Measurements from ENCODE around the gene TEX22. TPM values are rescaled to one million over a fixed set of nuclear protein-coding genes. Genes with fewer than 3 reads are reported as not detected.

Gene TEX22
- total RNA-seq, 1 experiment from 2014 or later = 0.87 TPM

GRCh38 chr14:105415481-105416428, 17.4 kb downstream of the TEX22 start (continued):
- TF ChIP-seq STAT6 (CRISPR knock-in tag; conservative IDR thresholded peaks at IDR 0.05; ENCODE audit: low read depth) = no peak

GRCh38 chr14:105416671-105417070, 18.3 kb downstream of the TEX22 start:
- H3K4me1 Mint-ChIP-seq = peaks cover 13% of the 10 kb centered on the region
- POLR2A ChIA-PET = no interaction called here
- ATAC-seq (no peak), DNase-seq (ENCODE audit: low spot score) (no peak)
- H3K36me3 Mint-ChIP-seq = peaks cover 6% of the 10 kb centered on the region
- CTCF ChIA-PET = interaction anchor here (0.7 to 1.1 kb wide), 2 partner anchors 39 kb away, joined by 3 read pairs; no protein-coding TSS in a partner anchor
- H3K27ac Mint-ChIP-seq = no peak overlapping the region
- no peak for TF ChIP-seq STAT6 (CRISPR knock-in tag; conservative IDR thresholded peaks at IDR 0.05; ENCODE audit: low read depth)
- H3K27me3 Mint-ChIP-seq (ENCODE audit: low read depth) = peaks cover 53% of the 10 kb centered on the region
- H3K4me3 Mint-ChIP-seq = no peak overlapping the region
- H3K9me3 Mint-ChIP-seq = no peaks in the 10 kb centered on the region

- Mint-ChIP-seq H3K4me1 (peaks cover 21% of the 10 kb centered on the region), H3K9me3 (no peaks in the 10 kb centered on the region), H3K4me3 (peak overlapping the region; percentile 27; the same call in 1 of the 2 replicates), H3K27ac (no peak overlapping the region), H3K27me3 (ENCODE audit: low read depth) (peaks cover 42% of the 10 kb centered on the region), H3K36me3 (peaks cover 6% of the 10 kb centered on the region)
- no peak for ATAC-seq
- ChIA-PET CTCF (interaction anchor here (0.7 kb wide), 1 partner anchor 63 kb away, joined by 3 read pairs; no protein-coding TSS in a partner anchor), POLR2A (no interaction called here)
- DNase-seq (ENCODE audit: low spot score) = no peak
- TF ChIP-seq ETV6 (CRISPR knock-in tag; IDR thresholded peaks at IDR 0.05) = no peak
- TF ChIP-seq KAT7 (CRISPR knock-in tag; IDR thresholded peaks at IDR 0.05; ENCODE audit: borderline replicate concordance) = no peak
- no peak for TF ChIP-seq ZNF671 (CRISPR knock-in tag; IDR thresholded peaks at IDR 0.05)
- no peak for TF ChIP-seq JAZF1 (CRISPR knock-in tag; IDR thresholded peaks at IDR 0.05)
- TF ChIP-seq ZNF512 (CRISPR knock-in tag; IDR thresholded peaks at IDR 0.05; ENCODE audit: borderline replicate concordance) = no peak
- TF ChIP-seq PRDM15 (CRISPR knock-in tag; IDR thresholded peaks at IDR 0.05) = no peak
- TF ChIP-seq MLX (CRISPR knock-in tag; IDR thresholded peaks at IDR 0.05) = no peak
- TF ChIP-seq PREB (CRISPR knock-in tag; IDR thresholded peaks at IDR 0.05; ENCODE audit: borderline replicate concordance) = no peak
- TF ChIP-seq ELF4 (CRISPR knock-in tag; IDR thresholded peaks at IDR 0.05; ENCODE audit: low read depth) = no peak
- no peak for TF ChIP-seq SMAD4 (CRISPR knock-in tag; IDR thresholded peaks at IDR 0.05)
- no peak for TF ChIP-seq CBFB (CRISPR knock-in tag; IDR thresholded peaks at IDR 0.05; ENCODE audit: low read depth)
- no peak for TF ChIP-seq IRF2 (CRISPR knock-in tag; IDR thresholded peaks at IDR 0.05; ENCODE audit: borderline replicate concordance, low read depth)
- no peak for TF ChIP-seq HMGA2 (CRISPR knock-in tag; IDR thresholded peaks at IDR 0.05)
- TF ChIP-seq ZBTB43 (CRISPR knock-in tag; IDR thresholded peaks at IDR 0.05) = no peak
- no peak for TF ChIP-seq TEAD1 (CRISPR knock-in tag; IDR thresholded peaks at IDR 0.05)
- TF ChIP-seq TEAD4 (CRISPR knock-in tag; IDR thresholded peaks at IDR 0.05) = no peak
Measured at GRCh38 chr14:105417690-105418121, 19.4 kb downstream of the TEX22 start.

Data from WTC11 (cell line).